ENCODE measurements around the gene WNK2.

DNA sequence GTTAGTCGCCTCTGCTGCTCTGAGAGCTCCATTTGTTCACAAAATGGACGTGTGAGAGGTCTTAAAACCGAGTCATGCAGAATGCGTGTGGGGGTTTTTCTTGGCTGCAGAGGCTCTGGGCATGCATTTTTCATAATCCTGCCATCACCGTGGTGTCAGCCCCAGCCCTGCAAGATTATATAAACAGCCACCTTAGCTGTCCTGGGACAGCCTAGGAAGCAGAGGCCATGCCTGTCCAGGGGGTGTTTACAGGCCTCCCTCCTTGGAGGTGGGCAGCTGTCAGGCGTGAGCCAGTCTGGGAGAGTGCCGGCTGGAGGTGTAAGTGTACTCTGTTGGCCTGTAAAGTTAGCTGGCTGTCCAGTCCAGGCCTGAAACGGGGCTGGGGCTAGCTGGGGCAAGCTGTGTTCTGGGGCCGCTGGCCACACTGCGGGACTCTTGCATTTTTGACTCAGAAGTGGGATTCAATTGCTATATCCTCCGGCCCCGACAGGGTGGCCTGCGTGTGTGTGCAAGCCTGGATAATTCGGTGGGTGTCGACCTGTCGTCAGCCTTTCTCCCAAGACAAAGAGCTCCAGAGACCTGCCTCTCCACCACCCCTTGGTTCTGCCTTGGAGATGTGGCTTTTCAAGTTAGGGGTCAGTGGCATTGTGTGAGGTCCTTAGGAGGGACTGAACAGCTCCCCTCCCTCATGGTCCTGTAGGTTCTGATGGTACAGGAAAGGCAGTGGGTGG is 2.4 kb downstream of the WNK2 start:
- TF ChIP-seq, protein P1, sequence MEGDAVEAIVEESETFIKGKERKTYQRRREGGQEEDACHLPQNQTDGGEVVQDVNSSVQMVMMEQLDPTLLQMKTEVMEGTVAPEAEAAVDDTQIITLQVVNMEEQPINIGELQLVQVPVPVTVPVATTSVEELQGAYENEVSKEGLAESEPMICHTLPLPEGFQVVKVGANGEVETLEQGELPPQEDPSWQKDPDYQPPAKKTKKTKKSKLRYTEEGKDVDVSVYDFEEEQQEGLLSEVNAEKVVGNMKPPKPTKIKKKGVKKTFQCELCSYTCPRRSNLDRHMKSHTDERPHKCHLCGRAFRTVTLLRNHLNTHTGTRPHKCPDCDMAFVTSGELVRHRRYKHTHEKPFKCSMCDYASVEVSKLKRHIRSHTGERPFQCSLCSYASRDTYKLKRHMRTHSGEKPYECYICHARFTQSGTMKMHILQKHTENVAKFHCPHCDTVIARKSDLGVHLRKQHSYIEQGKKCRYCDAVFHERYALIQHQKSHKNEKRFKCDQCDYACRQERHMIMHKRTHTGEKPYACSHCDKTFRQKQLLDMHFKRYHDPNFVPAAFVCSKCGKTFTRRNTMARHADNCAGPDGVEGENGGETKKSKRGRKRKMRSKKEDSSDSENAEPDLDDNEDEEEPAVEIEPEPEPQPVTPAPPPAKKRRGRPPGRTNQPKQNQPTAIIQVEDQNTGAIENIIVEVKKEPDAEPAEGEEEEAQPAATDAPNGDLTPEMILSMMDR (IDR thresholded peaks at IDR 0.05; ENCODE audit: low read depth, low read length) = no peak
- no peak for TF ChIP-seq POLR2A (IDR thresholded peaks at IDR 0.05; ENCODE audit: extremely low read depth, insufficient read length)
